ENCODE data around the gene EYS.
"Not testable (repeated sequence)": the region's sequence is repeated elsewhere in the genome, so short reads cannot be mapped to it uniquely, and the experiment has no call there.

DNA sequence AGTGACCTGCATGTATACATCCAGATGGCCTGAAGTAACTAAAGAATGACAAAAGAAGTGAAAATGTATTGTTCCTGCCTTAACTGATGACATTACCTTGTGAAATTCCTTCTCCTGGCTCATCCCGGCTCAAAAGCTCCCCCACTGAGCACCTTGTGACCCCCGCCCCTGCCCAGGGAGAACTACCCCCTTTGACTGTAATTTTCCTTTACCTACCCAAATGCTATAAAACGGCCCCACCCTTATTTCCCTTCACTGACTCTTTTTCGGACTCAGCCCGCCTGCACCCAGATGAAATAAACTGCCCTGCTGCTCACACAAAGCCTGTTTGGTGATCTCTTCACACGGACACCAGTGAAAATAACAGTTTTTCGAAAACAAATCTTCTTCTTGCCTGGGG lies 138.0 kb downstream of the EYS start:
- TF ChIP-seq ESRRG (CRISPR knock-in tag; IDR thresholded peaks at IDR 0.05); OSR1 (CRISPR knock-in tag; IDR thresholded peaks at IDR 0.05); TCF4 (CRISPR knock-in tag; IDR thresholded peaks at IDR 0.05; ENCODE audit: borderline replicate concordance); RARB (CRISPR knock-in tag; IDR thresholded peaks at IDR 0.05); PPARA (CRISPR knock-in tag; IDR thresholded peaks at IDR 0.05; ENCODE audit: borderline replicate concordance); ZFP3 (CRISPR knock-in tag; IDR thresholded peaks at IDR 0.05); ZC3H10 (CRISPR knock-in tag; IDR thresholded peaks at IDR 0.05): not testable (repeated sequence)
- TF ChIP-seq, protein P1, sequence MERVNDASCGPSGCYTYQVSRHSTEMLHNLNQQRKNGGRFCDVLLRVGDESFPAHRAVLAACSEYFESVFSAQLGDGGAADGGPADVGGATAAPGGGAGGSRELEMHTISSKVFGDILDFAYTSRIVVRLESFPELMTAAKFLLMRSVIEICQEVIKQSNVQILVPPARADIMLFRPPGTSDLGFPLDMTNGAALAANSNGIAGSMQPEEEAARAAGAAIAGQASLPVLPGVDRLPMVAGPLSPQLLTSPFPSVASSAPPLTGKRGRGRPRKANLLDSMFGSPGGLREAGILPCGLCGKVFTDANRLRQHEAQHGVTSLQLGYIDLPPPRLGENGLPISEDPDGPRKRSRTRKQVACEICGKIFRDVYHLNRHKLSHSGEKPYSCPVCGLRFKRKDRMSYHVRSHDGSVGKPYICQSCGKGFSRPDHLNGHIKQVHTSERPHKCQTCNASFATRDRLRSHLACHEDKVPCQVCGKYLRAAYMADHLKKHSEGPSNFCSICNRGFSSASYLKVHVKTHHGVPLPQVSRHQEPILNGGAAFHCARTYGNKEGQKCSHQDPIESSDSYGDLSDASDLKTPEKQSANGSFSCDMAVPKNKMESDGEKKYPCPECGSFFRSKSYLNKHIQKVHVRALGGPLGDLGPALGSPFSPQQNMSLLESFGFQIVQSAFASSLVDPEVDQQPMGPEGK (CRISPR knock-in tag; IDR thresholded peaks at IDR 0.05; ENCODE audit: borderline replicate concordance): not testable (repeated sequence)
- TF ChIP-seq, protein P2, sequence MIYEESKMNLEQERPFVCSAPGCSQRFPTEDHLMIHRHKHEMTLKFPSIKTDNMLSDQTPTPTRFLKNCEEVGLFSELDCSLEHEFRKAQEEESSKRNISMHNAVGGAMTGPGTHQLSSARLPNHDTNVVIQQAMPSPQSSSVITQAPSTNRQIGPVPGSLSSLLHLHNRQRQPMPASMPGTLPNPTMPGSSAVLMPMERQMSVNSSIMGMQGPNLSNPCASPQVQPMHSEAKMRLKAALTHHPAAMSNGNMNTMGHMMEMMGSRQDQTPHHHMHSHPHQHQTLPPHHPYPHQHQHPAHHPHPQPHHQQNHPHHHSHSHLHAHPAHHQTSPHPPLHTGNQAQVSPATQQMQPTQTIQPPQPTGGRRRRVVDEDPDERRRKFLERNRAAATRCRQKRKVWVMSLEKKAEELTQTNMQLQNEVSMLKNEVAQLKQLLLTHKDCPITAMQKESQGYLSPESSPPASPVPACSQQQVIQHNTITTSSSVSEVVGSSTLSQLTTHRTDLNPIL (CRISPR knock-in tag; IDR thresholded peaks at IDR 0.05; ENCODE audit: low read depth): not testable (repeated sequence)
- TF ChIP-seq, protein P3, sequence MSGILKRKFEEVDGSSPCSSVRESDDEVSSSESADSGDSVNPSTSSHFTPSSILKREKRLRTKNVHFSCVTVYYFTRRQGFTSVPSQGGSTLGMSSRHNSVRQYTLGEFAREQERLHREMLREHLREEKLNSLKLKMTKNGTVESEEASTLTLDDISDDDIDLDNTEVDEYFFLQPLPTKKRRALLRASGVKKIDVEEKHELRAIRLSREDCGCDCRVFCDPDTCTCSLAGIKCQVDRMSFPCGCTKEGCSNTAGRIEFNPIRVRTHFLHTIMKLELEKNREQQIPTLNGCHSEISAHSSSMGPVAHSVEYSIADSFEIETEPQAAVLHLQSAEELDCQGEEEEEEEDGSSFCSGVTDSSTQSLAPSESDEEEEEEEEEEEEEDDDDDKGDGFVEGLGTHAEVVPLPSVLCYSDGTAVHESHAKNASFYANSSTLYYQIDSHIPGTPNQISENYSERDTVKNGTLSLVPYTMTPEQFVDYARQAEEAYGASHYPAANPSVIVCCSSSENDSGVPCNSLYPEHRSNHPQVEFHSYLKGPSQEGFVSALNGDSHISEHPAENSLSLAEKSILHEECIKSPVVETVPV (CRISPR knock-in tag; IDR thresholded peaks at IDR 0.05): not testable (repeated sequence)
- TF ChIP-seq, protein P4, sequence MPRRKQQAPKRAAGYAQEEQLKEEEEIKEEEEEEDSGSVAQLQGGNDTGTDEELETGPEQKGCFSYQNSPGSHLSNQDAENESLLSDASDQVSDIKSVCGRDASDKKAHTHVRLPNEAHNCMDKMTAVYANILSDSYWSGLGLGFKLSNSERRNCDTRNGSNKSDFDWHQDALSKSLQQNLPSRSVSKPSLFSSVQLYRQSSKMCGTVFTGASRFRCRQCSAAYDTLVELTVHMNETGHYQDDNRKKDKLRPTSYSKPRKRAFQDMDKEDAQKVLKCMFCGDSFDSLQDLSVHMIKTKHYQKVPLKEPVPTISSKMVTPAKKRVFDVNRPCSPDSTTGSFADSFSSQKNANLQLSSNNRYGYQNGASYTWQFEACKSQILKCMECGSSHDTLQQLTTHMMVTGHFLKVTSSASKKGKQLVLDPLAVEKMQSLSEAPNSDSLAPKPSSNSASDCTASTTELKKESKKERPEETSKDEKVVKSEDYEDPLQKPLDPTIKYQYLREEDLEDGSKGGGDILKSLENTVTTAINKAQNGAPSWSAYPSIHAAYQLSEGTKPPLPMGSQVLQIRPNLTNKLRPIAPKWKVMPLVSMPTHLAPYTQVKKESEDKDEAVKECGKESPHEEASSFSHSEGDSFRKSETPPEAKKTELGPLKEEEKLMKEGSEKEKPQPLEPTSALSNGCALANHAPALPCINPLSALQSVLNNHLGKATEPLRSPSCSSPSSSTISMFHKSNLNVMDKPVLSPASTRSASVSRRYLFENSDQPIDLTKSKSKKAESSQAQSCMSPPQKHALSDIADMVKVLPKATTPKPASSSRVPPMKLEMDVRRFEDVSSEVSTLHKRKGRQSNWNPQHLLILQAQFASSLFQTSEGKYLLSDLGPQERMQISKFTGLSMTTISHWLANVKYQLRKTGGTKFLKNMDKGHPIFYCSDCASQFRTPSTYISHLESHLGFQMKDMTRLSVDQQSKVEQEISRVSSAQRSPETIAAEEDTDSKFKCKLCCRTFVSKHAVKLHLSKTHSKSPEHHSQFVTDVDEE (CRISPR knock-in tag; IDR thresholded peaks at IDR 0.05): not testable (repeated sequence)

All from SK-N-SH treated with all-trans-retinoic acid at 6 μM for 48 hours (cell line).